Activated CD4-positive, alpha-beta T cell treated with anti-CD3 and anti-CD28 coated beads for 1 hour (primary cell): ENCODE data around the gene ZNF385C.

Experiments used
- DNase-seq: peaks from one replicate; pipeline ENCODE4 v3.0.0-alpha.2; 2020

ZNF385C gene

DNA sequence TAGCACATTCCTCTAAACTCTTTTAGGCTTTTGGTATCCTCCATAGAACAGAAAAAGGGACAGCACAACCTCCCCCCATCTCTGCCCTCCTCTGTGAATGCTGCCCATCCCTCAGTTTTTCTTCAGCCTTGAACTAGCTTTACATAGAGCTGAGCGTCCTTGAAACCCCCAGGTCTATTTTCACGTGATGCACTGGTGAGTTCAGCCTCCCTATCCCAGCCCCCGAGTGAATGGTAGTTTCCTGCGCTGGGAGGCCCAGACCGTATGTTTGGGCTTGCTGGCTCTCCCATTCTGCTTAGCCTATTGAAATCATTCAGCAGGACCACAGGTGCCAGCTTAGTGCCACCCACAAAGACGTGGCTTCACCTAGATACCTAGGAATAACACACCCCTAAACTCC is 22.5 kb downstream of the ZNF385C start:
- no peak for DNase-seq

DNA sequence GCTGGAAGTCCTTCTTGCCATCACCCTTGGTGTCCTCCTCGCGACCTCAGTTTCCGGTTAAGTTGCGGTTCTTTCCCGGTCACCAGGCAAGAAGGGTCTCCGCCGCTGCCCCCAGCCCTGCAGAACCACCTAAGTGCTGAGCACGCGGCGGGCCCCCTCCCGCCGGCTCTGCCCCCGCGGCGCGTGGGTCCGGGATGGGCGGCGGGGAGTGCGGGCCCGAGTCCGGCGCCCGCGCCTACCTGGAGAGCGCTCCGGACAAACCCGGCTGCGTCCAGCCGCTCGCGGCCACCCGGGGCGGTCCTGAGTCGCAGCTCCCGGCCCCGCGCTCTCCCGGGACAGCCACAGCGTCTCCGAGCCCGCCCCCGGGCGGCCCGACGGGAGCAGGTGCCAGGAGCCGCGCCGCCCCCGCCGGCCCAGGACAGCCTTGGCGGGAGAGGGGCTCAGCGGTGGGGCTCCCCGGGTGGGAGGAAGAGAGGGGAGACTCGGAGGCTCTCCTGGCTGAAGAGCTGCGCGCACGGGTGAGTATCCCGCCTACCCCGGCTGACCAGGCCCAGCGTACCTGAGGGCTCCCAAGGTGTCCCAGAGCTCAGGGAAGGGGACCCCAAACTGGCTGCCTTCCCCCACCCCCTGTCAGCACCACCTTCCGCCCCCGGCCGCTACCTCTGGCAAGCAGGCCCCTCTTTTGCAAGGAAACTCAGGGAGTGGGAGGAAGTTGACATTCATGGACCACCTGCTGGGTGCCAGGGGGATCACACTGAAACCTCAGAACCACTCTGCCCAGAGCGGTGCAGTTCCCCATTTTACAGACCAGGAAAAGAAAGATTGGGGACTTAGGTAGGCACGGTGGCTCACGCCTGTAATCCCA is 25.7 kb downstream of the ZNF385C start:
- no peak for DNase-seq

DNA sequence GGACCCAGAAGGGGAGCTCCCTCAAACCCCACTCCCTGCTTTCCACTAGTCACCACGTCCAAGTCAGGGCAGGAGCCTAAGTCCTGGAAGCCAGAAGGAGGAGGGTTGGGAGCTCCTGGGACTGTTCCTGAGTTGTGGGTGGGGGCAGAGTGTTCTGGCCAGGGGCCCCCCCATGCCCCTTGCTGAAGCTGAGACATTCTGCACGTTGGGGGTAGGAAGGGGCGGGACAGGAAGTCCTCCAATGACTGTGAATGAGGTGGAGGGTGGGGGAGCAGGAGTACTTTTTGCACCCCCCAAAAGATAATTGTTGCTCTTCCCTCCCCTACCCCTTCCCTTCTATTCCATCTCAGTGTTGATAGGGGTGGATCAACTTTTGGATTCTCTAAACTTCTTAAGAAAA is 26.5 kb downstream of the ZNF385C start:
- no peak for DNase-seq

DNA sequence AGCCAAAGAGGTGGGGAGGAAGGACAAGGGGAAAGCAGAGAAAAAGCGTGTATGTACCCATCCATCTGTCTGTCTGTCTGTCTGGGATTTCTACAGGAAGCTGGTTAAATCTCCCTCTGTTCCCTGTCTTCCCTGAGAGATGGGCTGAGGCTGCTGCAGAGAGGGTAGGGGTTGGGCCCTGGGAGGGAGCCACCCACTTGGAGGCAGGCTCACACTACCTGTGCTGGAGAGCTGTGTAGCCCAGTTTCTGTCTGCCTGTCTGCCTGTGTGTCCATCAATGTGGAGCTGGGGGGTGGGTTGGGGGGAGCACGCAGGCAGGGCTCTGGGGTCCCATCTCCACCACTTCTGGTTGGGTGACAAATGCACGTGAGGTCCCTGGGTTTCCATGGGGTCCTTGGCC is 29.3 kb downstream of the ZNF385C start:
- no peak for DNase-seq

DNA sequence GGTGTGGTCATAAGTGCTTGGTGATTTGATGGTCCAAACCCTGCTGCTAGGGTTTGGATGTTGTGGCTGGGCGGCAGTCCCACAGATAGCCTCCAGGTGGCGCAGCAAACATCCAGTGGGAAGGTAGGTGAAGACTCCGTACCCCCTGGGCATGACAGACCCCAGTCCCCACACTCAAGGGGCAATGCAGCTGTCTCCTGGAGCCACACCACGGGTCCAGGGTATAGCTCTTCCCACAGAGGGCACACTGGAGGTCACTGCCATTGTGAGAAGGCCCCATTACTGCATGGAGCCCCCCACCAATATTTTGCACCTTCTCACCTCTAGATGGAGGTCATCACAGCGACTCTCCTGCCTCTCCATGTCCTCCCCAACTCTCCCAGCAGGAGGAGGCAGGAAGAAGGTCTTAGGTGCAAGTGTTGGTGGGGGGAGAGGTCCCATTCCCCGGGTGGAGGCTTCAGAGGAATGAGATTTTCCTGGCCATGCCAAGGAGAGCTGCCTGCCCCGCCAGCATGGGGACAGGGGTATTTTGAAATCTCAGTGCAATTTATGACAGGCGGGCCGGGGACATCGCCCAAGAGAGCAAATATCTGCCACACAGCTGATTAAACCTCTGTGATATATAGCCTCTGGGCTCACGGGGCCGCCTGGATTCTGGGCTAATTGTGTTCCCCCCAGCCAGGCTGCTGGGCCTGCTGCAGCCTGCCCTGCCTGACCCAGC is 30.7 kb downstream of the ZNF385C start:
- DNase-seq, result peak; percentile 54

DNA sequence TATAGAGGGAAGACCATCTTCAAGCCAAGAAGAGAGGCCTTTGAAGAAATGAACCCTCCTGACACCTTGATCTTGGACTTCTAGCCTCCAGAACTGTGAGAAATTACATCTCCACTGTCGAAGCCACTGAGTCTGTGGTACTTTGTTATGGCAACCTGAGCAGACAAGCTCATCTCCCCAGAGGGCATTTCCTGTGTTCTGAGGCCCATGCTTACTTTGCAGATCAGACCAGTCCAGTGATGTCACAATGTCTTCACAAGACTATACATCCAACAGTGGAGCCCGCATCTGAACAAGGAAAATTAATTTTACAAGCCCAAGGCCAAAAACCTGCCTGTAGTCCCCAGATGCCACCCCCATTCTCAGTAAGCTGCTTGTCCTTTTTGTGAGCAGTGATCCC is 33.1 kb downstream of the ZNF385C start:
- DNase-seq, result no peak

DNA sequence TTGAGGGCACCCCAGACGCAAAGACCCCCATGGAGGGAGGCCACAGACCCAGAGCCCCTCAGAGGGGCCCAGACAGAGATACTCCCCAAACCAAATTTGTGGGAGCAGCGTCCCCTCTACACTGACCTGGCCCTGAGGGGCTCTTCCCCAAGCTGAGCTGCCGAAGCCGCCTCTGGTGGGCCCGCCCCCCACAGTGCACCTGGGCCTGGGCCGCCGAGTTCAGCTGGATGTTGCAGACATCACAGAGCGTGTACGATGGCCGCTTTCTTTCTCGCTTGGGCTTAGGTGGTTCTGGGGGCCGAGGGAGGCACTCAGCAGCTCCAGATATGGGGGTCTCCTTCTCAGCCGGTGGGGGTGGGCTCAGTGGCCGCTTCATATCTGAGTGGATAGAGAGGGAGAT is 35.6 kb downstream of the ZNF385C start:
- no peak for DNase-seq

DNA sequence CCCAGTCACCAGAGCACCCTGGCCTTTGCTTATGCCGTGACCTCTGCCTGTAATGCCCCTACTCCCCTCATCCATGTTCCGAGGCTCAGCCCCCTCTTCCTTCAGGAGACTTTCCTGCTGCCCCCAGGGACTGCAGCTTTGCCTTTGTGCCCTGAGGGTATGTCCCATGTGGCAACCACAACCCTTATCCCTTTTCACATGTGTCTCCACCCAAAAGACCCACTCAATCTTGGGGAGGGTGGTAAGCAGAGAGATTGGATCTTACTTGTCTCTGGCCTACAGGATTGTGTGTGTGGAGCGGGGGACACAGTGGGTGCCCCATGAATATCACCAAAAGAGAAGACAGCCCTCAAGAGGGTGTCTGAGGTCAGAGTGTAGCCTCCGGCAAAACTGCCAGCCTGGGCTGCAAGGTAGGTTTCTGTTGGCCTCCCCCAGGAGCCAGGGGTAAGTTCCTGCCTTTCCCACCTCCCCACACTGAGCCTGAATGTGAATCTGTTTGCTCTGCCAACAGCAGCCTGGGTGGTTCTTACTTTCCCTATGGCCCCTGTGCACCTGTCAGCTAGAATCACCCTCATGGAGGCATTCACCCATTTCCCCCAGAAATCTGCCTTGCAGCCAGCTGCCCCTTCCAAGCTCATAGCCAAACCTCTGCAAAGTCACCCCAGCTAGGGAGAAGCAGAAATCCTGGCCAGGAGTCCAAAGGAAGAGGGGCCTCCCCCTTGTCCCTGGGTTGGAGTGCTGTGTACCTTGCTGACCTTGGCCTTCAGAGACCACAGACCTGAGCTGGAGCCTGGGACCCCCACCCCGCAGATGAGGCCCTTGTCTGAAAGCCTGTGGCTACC is 36.4 kb downstream of the ZNF385C start:
- no peak for DNase-seq

DNA sequence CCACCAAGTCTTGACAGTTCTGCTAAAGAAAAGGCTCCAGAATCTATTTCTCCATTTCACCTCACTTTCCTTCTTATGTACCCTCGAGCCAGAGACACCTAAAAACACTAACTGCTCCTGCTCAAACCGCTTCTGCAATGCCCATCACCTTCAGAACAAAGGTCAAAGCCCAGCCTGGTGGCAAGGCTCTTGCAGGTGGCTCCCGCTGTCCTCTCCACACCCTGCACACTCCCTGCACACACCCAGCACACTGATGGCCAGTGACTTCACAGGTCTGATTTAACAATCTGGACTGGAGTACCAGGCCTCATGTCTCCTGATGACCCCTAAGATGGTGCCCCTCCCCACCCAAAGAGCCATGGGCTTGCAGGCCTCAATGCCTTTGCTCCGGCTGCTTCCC is 38.0 kb downstream of the ZNF385C start:
- DNase-seq, result no peak

DNA sequence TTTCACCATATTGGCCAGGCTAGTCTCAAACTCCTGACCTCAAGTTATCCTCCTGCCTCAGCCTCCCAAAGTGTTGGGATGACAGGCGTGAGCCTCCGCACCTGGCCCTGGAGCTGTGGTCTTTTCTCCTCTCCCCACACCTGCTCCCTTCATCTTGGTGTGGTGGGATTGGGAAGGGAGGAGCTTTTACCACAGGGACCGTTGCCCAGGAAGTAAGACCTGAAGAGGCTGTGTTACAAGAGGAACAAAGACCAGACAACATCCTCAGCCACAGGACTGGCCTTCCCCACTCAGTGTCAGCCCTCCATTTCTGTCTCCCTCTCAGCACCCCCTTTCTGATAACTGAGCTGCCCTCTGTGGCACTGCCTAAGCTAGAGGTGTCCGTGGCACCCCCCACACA is 38.5 kb downstream of the ZNF385C start:
- no peak for DNase-seq

DNA sequence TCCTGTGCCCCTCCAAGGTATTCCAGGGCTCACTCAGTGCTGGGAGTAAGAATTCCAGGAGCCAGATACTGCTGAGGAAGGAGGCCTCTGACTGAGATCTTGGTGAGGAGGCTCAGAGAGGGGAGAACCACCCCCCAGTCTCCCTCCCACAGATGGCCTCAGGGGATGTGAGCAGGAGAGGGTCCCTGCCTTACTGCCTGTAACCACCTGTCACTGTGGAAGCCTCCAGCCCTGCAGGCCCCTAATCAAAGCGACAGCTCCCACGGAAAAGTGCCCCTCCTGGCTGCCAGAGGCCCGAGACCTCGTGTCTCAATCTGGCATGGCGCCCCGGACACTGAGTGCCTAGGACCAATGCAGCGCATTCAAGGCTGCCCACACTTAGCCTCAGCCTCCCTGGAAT is 40.2 kb downstream of the ZNF385C start:
- DNase-seq, result no peak

DNA sequence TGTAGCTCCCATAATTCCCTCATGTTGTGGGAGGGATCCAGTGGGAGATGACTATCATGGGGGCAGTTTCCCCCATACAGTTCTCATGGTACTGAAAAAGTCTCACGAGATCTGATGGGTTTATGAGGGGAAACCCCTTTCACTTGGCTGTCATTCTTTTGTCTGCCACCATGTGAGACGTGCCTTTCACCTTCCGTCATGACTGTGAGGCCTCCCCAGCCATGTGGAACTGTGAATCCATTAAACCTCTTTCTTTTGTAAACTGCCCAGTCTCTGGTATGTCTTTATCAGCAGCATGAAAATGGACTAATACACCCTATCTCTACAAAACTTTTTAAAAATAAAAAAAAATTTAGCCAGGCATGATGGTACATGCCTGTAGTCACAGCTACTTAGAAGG is 41.6 kb downstream of the ZNF385C start:
- DNase-seq, result no peak

DNA sequence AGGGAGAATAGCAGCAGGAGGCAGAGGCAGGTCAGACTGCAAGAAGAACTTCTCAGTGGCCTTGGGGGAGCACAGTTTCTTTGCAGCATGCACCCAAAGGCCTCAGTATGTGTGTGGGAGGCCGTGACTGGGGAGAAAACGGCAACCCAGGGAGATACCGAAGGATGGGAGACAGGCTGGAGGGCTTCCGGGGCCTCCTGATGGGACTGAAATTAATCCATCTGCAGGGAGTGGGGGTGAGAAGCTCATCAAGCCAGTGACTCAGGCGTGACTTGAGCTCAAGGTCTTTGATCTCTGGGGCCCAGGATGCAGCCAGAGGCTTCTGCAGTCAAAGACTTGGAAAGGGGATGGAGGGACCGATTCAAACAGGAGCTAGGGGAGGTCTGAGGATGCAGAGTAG is 42.8 kb downstream of the ZNF385C start:
- no peak for DNase-seq

DNA sequence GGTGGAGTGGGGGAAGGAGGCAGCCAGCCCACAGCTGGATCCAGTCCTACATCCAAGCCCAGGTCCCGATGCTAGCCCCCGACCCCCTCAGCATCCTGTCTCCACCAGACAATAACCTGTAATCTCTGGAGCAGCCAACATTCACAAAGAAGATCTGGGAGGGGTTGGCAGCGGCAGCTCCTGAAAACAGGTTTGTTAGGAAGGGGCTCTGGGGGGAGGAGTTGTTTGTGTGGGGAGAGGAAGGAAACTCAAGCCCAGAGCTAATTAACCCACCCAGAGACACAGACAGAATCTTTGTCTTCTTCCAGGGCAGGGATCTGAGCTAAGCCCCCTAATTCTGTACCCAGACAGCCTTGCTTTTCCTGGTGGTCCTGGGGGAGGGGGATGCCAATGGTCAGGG is 43.2 kb downstream of the ZNF385C start:
- no peak for DNase-seq

DNA sequence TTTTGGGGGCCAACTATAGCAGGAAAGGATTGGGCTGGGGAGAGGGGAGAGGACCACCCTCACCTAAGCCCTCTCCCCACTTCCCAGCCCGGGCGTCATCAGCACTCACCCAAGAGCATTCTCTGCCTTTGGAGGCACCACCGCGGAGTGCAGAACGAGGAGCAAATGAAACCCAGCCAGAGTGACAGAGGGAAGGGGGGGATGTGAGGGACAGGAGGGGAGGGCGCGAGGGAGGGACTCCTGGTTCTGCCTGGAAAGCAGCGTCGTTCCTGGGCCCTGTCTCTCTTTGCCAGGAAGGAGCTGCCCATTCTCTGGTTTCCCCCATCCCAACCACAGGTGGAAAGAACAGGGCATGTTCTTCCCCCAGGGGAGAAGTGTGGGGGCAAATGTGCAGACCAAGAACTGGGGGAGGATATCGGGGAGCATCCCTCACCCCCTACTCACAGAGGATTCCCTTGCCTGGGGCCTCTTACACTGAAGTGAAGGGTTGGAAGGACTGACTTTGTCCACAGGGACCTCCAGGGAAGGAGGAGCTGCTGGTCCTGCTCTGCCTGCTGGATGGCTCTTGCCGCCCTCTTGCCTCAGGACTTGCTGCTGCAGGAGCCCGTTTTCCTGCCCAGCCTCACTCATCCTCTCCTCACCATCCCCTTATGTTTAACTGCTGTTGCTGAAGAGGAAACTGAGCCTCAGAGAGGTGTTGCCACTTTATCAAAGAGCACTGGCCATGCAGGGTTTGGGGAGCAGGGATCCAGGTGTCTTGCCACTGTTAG is 44.4 kb downstream of the ZNF385C start:
- no peak for DNase-seq

DNA sequence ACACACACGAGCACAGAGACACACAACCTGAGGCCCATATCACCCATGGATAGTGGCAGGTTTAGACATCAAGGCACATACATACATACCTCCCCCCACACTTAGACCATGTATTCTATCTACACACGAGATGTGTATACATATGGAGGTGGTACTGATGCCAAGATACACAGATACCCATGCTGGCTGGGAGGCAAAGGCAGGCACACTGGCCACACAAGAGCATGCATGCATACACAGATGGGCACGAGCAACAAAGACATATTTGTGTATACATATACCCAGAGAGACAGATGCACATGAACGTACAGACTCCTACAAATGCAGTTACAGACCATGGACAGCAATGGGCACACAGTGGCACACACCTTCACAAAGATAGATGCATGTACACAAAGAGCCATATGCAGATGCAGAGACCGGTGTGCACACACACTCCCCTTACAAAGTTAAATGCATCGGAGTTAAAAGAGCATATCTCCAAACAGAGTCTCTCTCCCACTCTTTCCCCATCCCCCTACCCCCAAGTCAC is 45.9 kb downstream of the ZNF385C start:
- no peak for DNase-seq

DNA sequence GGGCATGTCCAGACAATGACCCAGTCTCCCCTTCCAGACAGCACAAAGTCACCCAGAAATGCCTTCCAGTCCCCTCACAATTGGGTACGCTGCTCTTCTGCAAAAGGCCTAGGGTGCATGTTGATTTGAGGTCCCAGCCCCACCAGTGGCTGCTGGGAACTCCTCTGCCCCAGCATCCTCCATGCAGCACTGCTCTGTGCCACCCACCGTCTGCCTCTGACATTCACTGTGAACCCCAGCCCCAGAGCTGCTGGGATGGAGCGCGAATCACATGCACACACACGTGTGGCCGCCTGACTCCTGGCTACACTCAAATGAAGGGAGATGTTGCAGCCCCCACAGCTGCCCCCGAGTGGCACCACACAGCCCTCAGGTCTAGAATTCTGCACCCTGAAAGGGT is 46.6 kb downstream of the ZNF385C start:
- no peak for DNase-seq

DNA sequence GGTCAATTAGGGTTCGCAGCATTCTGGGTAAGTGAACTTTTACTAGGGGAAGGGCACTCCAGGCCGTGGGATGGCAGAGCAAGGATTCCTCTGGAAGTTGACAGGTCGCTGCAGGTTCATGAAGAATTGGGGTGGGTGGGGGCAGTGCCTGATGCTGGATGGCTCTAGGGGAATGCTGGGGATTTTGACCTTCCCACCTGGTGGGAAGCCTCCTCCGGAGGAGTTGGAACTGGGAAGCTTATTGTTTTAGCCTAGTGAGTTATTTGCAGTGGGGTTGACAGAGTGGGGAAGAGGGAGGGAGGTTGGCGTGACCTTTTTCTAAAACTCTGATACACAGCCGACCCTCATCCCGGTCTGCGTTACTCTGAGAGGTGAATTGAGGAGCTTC is 47.3 kb downstream of the ZNF385C start:
- no peak for DNase-seq

DNA sequence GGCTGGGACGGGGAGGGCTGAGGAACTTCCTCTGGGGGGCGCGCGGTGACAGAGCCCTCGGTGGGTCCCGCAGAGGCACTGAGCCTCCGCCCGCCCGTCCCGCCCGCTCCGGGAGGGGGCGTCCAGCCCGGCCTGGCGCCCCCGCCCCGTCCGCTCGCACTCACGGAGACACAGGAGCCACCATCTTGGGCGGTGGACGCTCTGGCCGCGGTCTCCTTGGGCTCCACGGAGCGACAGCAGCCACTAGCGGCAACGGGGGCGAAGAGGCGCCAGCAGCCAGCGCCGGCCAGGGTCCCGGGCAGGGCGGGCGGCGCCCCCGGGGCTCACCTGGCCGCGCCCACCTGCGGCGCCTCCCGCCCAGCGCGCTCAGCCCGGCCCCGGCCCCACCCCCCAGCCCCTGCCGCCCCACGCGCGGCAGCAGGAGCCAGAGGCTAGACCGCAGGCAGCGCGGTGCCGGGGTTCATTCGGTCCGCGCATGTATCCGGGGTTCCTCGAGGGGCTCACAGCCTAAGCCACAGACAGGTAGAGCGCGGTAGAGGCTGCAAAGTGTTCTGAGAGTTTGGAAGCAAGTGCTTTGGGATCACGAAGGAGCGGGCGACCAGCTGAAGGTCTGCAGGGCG is 47.8 kb downstream of the ZNF385C start, which contains the start of gene C17orf113:
C17orf113 (minus strand) TSS at position 209 of the 620 bp plus-strand sequence. CDS start 7,225 bp downstream, outside the sequence.
- peak; percentile 26 for DNase-seq

DNA sequence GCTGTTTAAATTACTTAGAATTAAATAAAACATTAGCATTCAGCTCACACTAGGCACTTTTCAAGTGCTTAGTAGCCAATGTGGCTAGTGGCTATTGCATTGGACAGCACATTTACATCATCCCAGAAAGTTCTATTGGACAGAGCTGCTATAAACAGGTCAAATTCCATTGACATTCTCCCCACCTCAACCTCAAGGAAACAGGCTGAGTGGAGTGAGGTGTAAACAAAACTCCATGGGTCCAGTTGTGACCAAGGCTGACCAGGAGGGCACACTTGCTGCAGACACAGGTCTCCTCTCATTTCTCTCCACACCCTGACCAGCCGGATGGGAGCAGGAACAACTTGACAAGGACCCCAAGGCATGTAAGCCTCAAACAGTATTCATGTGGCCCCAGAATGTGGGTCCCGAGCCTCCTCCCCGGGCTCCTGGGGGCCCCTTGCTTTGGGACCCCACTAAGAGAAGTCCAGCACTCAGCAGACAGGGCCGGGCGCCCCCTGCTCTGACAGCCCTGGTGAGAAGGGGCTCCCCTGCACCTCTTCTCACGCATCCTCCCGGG is 48.4 kb downstream of the ZNF385C start:
- no peak for DNase-seq

DNA sequence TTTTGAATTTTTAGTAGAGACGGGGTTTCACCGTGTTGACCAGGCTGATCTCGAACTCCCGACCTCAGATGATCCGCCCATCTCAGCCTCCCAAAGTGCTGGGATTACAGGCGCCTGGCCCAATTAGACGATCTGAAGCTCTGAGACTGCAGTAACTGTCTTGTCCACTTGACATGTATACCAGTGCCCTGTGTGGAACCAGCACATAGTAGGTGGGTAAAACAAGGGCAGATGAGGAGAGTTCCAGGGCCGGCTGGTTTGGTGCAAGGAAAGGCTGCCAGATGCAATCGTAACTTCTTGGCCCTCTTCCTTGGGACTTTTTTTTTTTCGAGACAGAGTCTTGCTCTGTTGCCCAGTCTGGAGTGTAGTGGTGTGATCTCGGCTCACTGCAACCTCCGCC is 50.9 kb downstream of the ZNF385C start:
- no peak for DNase-seq

DNA sequence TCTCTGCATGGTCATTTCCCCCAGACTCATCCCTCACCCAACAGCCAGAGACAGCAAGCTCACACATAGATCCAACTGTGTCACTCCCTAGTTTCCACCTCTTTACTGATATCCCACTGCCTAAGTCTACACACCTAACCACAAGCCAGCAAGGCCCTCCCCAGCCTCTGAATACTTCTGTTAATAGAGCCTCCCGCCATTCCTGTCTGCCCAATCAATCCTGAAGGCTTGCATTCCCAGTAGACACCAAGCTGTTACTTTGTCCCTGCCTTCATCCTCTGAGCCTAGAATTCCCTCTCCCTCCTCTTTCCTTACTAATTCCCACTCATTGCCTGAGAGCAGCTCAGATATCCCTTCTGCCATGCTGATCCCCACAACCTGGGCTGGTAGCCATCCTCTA is 52.6 kb downstream of the ZNF385C start:
- DNase-seq, result no peak
